HTR-8/SVneo (cell line): ENCODE results near the gene CD3G.
"Not testable (repeated sequence)": the region's sequence is repeated elsewhere in the genome, so short reads cannot be mapped to it uniquely, and the experiment has no call there.

Experiments used
- DNase-seq: peaks from one replicate; pipeline ENCODE4 v3.0.0; 2011; ENCODE audit warnings: low spot score, mixed read lengths; ENCODE audit not compliant: insufficient read length
- FAIRE-seq: peaks from 2 replicates; lab custom pipeline; 2011; peaks lifted over from hg19 to GRCh38; lab: Jason Lieb, UNC

The CD3G gene

DNA sequence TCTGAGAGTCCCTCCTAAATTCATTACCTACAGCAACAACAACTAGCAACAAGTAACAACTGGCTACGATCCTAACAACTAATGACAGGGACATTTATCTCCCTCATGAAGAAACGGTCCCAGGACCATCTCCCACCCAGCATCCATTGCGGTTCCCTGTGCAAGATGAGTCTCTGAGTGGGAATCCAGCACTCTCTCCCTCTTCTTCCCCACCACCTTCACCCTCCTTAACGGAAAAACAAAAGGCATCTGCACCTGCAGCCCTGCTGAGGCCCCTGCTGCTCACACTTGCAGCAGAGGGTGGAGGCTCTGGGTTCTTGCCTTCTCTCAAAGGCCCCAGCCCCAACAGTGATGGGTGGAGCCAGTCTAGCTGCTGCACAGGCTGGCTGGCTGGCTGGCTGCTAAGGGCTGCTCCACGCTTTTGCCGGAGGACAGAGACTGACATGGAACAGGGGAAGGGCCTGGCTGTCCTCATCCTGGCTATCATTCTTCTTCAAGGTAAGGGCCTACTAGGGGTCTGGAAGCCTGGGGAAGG is at the start of gene CD3G:
Gene CD3G (plus strand): TSS at position 364 of the 535 bp plus-strand sequence. CDS start 80 bp downstream, at position 444.
- DNase-seq, result no peak
- no peak for FAIRE-seq

DNA sequence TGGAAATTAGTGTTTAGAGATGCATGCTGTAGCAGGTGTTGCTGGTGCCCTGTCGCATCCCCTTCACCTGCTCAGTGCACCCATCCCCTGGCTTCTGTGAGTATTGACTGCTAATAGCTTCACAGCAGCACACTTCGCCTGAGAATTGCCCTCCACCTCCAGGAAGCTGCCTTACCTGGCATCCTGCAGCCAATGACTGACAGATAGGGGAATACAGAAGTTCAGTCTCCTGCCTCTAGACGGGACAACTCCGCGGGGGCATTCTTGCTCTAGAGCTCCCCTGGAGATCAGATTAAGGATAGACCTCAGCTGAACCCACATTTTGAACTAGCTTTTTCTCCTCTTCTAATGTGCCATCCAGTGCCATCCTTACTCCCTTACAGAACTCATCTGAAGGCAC is 48.9 kb upstream of the CD3G start:
- DNase-seq, result no peak
- no peak for FAIRE-seq

DNA sequence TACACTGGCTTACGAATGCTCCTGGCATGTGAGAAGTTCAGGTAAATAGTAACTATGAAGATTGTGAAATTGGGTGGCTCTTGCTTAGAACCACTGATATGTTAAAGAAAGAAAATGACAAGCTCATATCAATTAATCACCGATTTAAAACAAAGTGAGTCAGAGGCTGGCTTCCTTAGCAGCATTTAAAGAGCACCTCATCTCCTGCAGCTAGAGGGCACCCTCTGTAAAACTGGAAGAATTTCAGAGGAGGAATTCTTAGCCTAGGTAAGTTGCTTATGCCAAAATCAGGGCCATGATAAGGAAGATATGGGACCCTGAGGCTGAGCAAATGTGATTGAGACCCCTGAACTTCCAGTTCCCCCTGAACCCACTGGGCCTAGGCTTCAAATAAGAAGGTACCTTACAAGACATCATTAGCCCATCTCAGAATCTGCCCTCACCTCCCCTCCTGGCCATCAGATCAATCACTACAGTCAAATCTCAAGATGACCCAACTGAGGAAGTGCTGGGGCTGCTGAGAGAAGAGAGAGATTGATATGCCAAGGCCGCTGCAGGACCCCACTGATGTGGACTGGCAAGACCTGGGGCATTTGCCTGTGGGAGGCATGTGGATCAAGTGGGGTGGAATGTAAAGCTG is 48.2 kb upstream of the CD3G start:
- DNase-seq (peak; percentile 26), FAIRE-seq (no peak)

DNA sequence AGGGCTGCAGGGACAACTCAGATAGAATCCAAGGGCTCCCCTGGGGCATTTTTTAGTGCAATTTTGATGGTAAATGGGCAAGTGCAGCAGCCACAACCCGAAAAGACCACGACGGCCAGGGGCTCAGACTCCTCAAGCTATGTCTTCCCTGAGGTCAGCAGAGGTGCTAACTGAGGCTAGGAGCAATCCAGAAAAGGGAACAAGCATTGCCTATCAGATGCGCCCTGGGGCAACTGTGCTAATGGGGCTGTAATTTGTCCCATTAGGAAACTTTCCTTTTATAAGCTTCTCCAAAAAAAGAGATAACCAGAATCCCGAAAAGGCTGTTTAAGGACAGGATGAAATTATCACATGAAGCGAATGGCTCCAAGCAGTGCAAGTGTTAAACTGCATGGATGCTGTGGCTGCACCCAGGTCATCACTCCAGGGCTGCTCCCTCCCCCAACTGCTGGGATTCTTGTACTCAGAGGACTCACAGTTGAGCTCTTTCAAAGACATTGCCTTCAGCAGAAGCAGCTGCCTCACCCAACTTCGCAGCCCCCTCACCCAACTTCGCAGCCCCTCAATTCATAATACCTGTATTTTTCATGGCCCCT is 42.4 kb upstream of the CD3G start:
- DNase-seq (no peak), FAIRE-seq (no peak)

DNA sequence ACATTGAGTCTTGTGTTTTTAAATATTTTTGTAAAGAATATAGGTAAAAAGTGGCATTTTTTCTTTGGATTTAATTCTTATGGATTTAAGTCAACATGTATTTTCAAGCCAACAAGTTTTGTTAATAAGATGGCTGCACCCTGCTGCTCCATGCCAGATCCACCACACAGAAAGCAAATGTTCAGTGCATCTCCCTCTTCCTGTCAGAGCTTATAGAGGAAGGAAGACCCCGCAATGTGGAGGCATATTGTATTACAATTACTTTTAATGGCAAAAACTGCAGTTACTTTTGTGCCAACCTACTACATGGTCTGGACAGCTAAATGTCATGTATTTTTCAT is 39.9 kb upstream of the CD3G start:
- no peak for FAIRE-seq

DNA sequence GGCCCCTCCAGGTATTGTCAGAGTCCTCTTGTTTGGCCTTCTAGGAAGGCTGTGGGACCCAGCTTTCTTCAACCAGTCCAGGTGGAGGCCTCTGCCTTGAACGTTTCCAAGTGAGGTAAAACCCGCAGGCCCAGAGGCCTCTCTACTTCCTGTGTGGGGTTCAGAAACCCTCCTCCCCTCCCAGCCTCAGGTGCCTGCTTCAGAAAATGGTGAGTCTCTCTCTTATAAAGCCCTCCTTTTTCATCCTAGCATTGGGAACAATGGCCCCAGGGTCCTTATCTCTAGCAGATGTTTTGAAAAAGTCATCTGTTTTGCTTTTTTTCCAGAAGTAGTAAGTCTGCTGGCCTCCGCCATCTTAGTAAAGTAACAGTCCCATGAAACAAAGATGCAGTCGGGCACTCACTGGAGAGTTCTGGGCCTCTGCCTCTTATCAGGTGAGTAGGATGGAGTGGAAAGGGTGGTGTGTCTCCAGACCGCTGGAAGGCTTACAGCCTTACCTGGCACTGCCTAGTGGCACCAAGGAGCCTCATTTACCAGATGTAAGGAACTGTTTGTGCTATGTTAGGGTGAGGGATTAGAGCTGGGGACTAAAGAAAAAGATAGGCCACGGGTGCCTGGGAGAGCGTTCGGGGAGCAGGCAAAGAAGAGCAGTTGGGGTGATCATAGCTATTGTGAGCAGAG is 39.4 kb upstream of the CD3G start, which contains the start of gene CD3E:
Gene CD3E (plus strand): TSS at position 163 of the 681 bp plus-strand sequence. CDS start 223 bp downstream, at position 386.
- DNase-seq (no peak), FAIRE-seq (no peak)

More for the DNA sequence above, 39.9 kb upstream of the CD3G start:
- no peak for DNase-seq

DNA sequence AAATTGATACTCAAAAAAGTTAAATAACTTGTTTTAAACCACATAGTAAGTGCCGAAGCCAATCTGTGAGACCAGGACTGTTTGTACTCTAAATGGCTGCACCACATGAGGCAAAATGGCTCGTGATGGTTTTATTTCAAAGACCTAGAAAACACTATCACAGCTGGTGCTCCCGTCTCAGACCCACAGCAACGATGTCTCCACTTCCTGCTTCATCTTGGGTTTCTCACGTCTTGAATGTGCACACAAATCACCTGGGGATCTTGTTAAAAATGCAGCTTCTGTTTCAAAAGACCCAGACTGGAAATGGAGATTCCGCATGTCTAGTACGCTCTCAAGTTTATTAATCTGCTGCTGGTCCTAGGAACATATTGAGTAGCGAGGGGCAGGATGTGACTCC is 38.4 kb upstream of the CD3G start:
- no peak for DNase-seq
- no peak for FAIRE-seq

DNA sequence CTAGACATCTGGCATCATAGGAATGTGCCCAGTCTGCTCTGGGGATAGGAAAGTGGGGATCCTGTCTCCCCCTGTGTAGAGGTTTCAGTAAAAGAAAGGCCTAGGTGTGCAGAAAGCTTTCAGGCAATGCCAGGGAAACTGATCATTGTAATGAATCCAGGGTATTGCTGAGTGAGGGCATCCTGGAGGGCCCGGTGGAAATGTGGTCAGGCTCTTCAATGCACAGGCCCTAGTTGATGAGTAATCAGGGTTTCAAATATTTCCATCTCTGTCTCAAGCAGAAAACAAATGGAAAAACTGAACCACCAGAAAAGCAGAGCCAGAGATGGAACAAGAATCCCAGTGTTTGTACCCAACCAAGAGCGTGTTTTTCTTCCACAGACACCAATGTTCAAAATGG is 37.6 kb upstream of the CD3G start:
- FAIRE-seq (no peak), DNase-seq (no peak)

DNA sequence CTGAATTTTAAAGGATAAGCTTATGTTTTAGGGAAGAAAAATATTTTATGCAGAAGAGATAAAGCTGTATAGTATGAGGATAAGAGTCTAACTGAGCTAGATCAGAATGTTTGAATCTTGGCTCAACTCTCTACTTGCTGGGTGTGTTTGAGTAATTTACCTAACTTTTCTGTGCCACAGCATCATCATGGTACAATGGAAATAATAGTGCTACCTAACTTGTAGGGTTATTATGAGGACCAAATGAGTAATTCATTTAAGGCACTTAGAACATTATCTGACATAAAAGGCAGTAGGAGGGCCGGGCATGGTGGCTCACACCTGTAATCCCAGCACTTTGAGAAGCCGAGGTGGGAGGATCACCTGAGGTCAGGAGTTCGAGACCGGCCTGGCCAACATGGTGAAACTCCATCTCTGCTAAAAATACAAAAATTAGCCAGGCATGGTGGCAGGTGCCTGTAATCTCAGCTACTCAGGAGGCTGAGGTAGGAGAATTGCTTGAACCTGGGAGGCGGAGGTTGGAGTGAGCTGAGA is 35.1 kb upstream of the CD3G start:
- not testable (repeated sequence) for FAIRE-seq, DNase-seq

DNA sequence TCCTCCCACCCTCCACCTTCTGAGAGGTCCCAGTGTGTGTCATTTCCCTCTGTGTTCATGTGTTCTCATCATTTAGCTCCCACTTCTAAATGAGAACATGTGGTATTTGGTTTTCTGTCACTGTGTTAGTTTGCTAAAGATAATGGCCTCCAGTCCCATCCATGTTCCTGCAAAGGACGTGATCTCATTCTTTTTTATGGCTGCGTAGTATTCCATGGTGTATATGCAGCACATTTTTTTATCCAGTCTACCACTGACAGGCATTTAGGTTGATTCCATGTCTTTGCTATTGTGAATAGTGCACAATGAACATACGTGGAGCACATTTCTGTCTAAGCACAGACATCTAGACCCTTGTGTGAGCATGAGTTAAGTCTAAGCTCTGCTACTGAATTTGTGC is 33.9 kb upstream of the CD3G start:
- DNase-seq, result no peak
- FAIRE-seq, result no peak

DNA sequence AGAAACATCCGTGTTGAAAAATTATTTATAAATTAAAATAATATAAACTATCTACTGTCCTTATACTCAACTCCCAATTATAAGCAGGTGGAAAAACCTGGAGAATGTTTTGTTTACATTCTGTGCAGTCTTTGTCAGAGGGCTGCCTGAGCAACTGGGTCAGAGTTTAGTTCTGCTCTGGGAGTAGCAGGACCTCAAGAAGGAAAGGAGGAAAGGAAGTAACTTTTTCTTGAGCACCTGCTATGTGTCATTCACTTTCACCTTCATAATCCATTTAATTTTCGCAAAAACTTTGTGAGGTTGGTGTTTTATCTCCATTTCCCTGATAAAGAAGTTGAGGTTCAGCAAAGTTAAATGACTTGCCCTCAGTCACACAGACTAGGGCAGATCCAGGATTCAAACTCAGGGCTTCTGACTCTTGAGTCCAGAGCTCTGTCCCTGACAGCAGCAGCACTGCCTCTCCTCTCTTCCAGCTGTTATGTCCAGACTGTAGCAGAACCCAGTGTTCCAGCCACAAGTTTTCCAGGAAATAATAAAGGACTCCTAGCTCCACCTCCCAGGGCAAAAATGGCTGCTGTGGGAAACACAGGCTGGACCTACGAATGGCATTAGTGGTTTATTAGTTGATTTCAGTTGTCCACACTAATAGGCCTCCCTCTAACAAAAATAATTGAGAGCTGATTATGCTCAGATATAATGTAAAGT is 33.2 kb upstream of the CD3G start:
- no peak for DNase-seq
- no peak for FAIRE-seq

DNA sequence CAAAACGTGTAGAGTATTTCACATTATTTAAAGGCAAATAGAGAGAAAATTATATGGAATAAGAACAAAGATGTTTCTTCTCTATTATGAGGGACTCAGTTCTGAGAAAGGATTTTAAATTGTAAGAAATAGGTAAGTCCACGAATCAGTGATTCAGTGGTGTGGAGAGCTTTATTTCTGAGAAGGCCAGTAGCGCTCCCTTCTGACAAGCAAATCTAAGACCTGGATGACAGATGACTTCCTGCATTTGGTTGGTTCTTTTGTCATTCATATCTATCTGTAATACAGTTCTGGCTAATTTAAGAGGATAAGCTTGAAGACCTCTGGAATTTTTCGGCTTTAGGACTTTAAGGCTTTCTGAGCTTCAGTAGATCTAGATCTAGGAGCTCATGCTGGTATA is 32.6 kb upstream of the CD3G start:
- DNase-seq (no peak), FAIRE-seq (no peak)

DNA sequence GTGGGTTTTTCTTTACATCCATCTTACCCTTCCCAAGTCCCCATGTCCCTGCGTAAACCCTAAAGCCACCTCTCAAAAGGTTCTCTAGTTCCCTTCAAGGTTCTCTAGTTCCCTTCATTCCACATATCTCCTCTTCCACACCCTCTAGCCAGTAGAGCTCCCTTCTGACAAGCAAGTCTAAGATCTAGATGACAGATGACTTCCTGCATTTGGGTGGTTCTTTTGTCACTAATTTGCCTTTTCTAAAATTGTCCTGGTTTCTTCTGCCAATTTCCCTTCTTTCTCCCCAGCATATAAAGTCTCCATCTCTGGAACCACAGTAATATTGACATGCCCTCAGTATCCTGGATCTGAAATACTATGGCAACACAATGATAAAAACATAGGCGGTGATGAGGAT is 31.8 kb upstream of the CD3G start:
- no peak for DNase-seq
- FAIRE-seq, result no peak

DNA sequence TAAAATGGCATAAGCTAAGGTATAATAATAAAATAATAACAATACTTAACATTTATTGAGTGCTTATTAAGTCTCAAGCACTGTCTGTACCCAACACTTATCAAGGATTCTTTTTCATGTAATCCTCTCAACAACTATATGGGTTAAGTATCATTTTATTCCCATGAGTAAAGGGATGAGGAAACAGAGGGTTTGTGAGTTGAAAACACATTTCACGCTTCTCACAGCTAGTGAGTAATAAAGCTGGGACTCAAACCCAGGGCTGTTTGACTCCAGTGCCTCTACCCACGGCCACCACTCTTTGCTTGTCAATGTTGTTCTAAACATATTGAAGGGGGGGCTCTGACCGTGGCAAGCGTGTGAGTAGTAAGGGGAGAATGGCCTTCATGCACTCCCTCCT is 30.9 kb upstream of the CD3G start:
- FAIRE-seq, result no peak
- DNase-seq, result no peak

DNA sequence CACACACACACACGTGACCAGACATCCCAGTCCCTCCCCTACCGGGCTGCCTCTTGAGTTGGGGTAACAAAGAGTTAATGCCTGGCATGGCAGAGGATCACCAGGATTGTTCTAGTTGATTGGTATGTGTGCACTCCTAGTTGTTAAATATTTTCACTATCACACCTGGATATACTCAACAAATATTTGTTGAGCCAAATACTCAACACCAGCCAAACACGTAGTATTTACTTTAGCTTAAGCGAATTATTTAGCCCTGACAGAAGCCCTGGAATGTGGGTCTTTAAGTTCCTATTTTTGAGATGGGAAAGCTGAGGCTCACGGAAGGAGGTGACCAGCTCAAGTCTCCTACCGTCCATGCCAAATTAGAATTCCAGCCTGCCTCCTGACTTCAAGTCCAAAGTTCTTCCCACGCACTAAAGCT is 29.1 kb upstream of the CD3G start:
- no peak for DNase-seq
- FAIRE-seq, result no peak

DNA sequence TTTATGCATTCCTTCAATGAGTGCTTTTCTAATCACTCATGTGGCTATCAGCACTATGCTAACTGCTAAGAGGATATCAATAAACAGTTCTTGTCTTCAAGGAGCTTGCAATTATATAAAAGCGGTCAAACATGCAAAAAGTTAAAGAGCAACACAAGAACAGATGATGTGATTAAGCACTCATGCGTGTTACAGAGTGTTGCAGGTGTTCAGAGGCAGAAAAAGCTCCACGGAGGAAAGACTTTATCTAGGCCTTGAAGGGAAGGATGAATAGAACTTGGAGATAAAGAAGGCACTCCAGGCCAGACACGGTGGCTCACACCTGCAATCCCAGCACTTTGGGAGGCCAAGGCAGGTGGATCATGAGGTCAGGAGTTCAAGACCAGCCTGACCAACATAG is 26.0 kb upstream of the CD3G start:
- DNase-seq, result no peak
- FAIRE-seq, result no peak

DNA sequence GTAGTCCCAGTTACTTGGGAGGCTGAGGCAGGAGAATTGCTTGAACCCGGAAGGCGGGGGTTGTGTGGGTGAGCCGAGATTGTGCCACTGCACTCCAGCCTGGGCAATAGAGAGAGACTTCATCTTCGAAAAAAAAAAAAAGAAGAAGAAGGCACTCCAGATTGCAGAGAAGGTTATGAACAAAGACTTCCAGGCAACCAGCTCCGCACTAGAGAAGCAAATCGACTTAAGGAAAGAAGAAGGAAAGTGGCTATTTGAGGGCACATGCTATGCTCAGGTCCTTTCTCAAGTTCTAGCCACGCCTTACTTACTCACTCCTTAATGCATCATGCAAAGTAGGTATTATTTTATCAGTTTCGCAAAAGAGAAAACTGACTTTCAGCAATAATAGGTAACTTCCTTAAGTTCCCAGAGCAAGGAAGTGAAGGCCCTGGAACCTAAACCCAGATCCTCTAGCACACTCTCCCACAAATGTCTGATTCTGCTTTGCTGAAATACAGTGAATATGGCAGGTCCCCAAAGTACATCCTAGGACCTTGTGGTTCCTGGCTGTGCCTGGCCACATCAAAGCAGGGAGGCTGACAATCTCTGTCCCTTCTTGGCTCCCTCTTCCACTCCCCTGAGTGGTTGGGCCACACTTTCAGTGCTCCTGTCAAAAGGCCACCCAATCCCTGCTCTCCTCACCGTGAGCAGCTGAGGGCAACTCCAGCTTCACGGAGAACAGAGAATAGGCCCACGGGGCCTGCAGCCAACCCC is 25.4 kb upstream of the CD3G start:
- no peak for DNase-seq
- no peak for FAIRE-seq

DNA sequence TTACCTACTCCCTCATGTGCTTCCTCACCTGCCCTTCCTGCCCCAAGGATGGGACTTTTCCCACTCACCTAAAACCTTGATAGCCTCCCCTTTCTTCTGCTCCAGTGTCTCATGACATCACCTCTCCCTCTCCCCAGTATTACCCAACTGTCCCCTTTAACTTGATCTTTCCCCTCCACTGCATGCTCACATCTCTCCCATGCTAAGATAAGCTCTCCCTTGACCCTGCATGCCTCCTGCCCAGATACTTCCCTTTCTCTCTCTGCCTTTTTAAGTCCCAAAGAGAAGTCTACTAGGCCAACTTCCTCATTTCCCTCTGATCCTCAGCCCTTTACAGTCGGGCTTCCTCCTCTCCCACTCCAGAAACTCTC is 24.8 kb upstream of the CD3G start:
- FAIRE-seq, result no peak

DNA sequence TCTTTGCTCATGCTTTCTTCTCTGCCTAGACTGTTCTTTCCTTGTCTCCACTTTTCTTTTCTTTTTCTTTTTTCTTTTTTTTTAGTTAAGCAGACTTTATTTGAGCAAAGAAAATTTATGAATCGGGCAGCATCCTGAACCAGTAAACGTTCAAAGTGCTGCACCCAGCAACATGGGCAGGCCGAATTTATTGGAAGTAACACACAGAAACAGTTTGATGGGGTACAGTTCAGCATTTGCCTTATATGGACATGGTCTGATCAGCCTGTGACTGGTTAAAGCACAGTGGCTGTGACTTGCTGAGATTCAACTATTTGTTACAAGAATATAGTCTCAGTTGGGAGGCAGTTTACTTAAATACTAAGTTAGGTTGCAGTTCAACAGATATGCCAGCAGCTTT is 23.6 kb upstream of the CD3G start:
- FAIRE-seq (peak; percentile 60), DNase-seq (no peak)

More for the DNA sequence above, 24.8 kb upstream of the CD3G start:
- no peak for DNase-seq
